Measurements from ENCODE around the gene MOB3C.

The MOB3C gene

GRCh38 chr1:46637444-46638083, 21.0 kb upstream of the MOB3C start:
- DNase-seq = no peak

GRCh38 chr1:46635205-46635604, 18.6 kb upstream of the MOB3C start:
- no peak for DNase-seq

- DNase-seq = no peak
These were observed 14.1 kb upstream of the MOB3C start for GRCh38 chr1:46630719-46631118.

- no peak for DNase-seq
These were observed 7.4 kb upstream of the MOB3C start for GRCh38 chr1:46623743-46624644.

- DNase-seq = no peak
These were observed 5.7 kb upstream of the MOB3C start for GRCh38 chr1:46622344-46622743.

GRCh38 chr1:46621930-46622329, 5.3 kb upstream of the MOB3C start:
- DNase-seq = no peak

GRCh38 chr1:46619656-46620258, 3.1 kb upstream of the MOB3C start:
- no peak for DNase-seq

GRCh38 chr1:46618754-46619415, 2.3 kb upstream of the MOB3C start:
- DNase-seq = no peak

GRCh38 chr1:46617833-46618232, 1.2 kb upstream of the MOB3C start:
- no peak for DNase-seq

- DNase-seq = no peak
These were observed 643 bp upstream of the MOB3C start for GRCh38 chr1:46617108-46617800.

GRCh38 chr1:46615735-46616134, 876 bp downstream of the MOB3C start:
- no peak for DNase-seq

- DNase-seq = no peak
These were observed 1.5 kb downstream of the MOB3C start for GRCh38 chr1:46615088-46615487.

GRCh38 chr1:46614604-46614984, 2.0 kb downstream of the MOB3C start:
- no peak for DNase-seq

- DNase-seq = no peak
These were observed 2.7 kb downstream of the MOB3C start for GRCh38 chr1:46613661-46614603.

GRCh38 chr1:46612937-46613660, 3.5 kb downstream of the MOB3C start:
- DNase-seq = no peak

- DNase-seq = no peak
These were observed 4.9 kb downstream of the MOB3C start for GRCh38 chr1:46611691-46612221.

- DNase-seq = no peak
These were observed 9.1 kb downstream of the MOB3C start for GRCh38 chr1:46607345-46608130.

- peak; percentile 25 for DNase-seq
These were observed 10.2 kb downstream of the MOB3C start for GRCh38 chr1:46606255-46606965.

- no peak for DNase-seq
These were observed 11.4 kb downstream of the MOB3C start for GRCh38 chr1:46605232-46605631.
